GM18507 (cell line): ENCODE results near the gene HPGDS.
A peak's percentile ranks its signal among the peaks of the same experiment; 100 is the strongest.

Source experiments
- DNase-seq: peaks from one replicate; pipeline ENCODE4 v3.0.0; 2011; ENCODE audit warnings: low read depth; ENCODE audit not compliant: insufficient read length; ENCODE audit errors: extremely low spot score
- FAIRE-seq: peaks from 2 replicates; lab custom pipeline; 2011; peaks lifted over from hg19 to GRCh38; lab: Jason Lieb, UNC

The HPGDS gene

GRCh38 chr4:94274912-94275311 lies 67.7 kb downstream of the HPGDS start:
- FAIRE-seq (no peak), DNase-seq (no peak)

GRCh38 chr4:94271248-94271647 lies 71.4 kb downstream of the HPGDS start:
- DNase-seq (no peak), FAIRE-seq (no peak)

- DNase-seq (no peak), FAIRE-seq (peak; percentile 60)
Measured at GRCh38 chr4:94267037-94267436, 75.6 kb downstream of the HPGDS start.

GRCh38 chr4:94262163-94263016 lies 80.2 kb downstream of the HPGDS start:
- DNase-seq (no peak), FAIRE-seq (no peak)

- DNase-seq (no peak), FAIRE-seq (no peak)
Measured at GRCh38 chr4:94256828-94257227, 85.8 kb downstream of the HPGDS start.

GRCh38 chr4:94256144-94256783 lies 86.4 kb downstream of the HPGDS start:
- no peak for DNase-seq
- no peak for FAIRE-seq

- DNase-seq = no peak
Measured at GRCh38 chr4:94253036-94253435, 89.6 kb downstream of the HPGDS start.

GRCh38 chr4:94251094-94251493 lies 91.5 kb downstream of the HPGDS start:
- DNase-seq = no peak
- FAIRE-seq = no peak

More at GRCh38 chr4:94253036-94253435, 89.6 kb downstream of the HPGDS start:
- FAIRE-seq = no peak
